Neuronal stem cell (in vitro differentiated cells): ENCODE results near the gene PAPLN.

Experiments
- DNase-seq: peaks from one replicate; pipeline ENCODE4 v3.0.0-alpha.2; 2013; ENCODE audit warnings: low spot score
- H2AFZ ChIP-seq: one replicate; pipeline ENCODE4 v1.6.1; 2013; ENCODE audit warnings: mild to moderate bottlenecking, low read length, inconsistent platforms
- H2AK5ac ChIP-seq: 2 replicates; pipeline ENCODE4 v1.6.1; 2013; ENCODE audit warnings: low read depth, mild to moderate bottlenecking, inconsistent platforms, low read length, moderate library complexity, mixed read lengths
- H2BK120ac ChIP-seq: 2 replicates; pipeline ENCODE4 v1.6.1; 2013; ENCODE audit warnings: low read depth, mild to moderate bottlenecking, inconsistent platforms, low read length, moderate library complexity, mixed read lengths
- H2BK12ac ChIP-seq: one replicate; pipeline ENCODE4 v1.6.1; 2013; ENCODE audit warnings: low read length, inconsistent platforms
- H2BK15ac ChIP-seq: 2 replicates; pipeline ENCODE4 v1.6.1; 2013; ENCODE audit warnings: mild to moderate bottlenecking, low read length, inconsistent platforms, mixed read lengths
- H2BK5ac ChIP-seq: one replicate; pipeline ENCODE4 v1.6.1; 2013; ENCODE audit warnings: inconsistent platforms, mild to moderate bottlenecking, low read length, moderate library complexity
- H3K14ac ChIP-seq: one replicate; pipeline ENCODE4 v1.6.1; 2013; ENCODE audit warnings: low read length, inconsistent platforms
- H3K18ac ChIP-seq: 2 replicates; pipeline ENCODE4 v1.6.1; 2013; ENCODE audit warnings: low read length, inconsistent platforms
- H3K23ac ChIP-seq: 2 replicates; pipeline ENCODE4 v1.6.1; 2013; ENCODE audit warnings: low read depth, mild to moderate bottlenecking, mixed read lengths, low read length, inconsistent platforms; ENCODE audit not compliant: poor library complexity
- H3K27ac ChIP-seq: replicated peaks from 3 replicates; pipeline ENCODE4 v1.5.1; 2013; ENCODE audit warnings: low read length, inconsistent platforms
- H3K27me3 ChIP-seq, 3 experiments: 2 replicates each; pipeline ENCODE4 v1.6.1; 2013; ENCODE audit warnings: low read length in 3 of 3, mild to moderate bottlenecking in 2 of 3, inconsistent platforms in 1 of 3, low read depth in 1 of 3, mixed read lengths in 1 of 3, moderate library complexity in 1 of 3; ENCODE audit not compliant: control insufficient read depth in 3 of 3, insufficient read depth in 3 of 3
- H3K36me3 ChIP-seq, 2 donors: replicated peaks in 1 of 2; 2 replicates each; pipeline ENCODE4 v1.6.1; 2013; ENCODE audit warnings: low read length in 2 of 2; ENCODE audit not compliant: control insufficient read depth in 2 of 2, insufficient read depth in 2 of 2
- H3K4ac ChIP-seq: 2 replicates; pipeline ENCODE4 v1.6.1; 2013; ENCODE audit warnings: inconsistent platforms, mild to moderate bottlenecking, low read length, moderate library complexity
- H3K4me1 ChIP-seq, 2 donors: 1 replicate in 1 of 2; 2 replicates in 1 of 2; pipeline ENCODE4 v1.6.1; 2013; ENCODE audit warnings: low read length in 2 of 2, low read depth in 1 of 2; ENCODE audit not compliant: control insufficient read depth in 2 of 2, insufficient read depth in 1 of 2
- H3K4me2 ChIP-seq: one replicate; pipeline ENCODE4 v1.6.1; 2013; ENCODE audit warnings: mild to moderate bottlenecking, low read length, inconsistent platforms; ENCODE audit not compliant: insufficient read depth, poor library complexity, severe bottlenecking
- H3K4me3 ChIP-seq, 2 donors: 2 replicates each; pipeline ENCODE4 v1.5.1; 2013; ENCODE audit warnings: low read length in 2 of 2, mild to moderate bottlenecking in 2 of 2, inconsistent platforms in 1 of 2, moderate library complexity in 1 of 2
- H3K79me1 ChIP-seq: one replicate; pipeline ENCODE4 v1.6.1; 2013; ENCODE audit warnings: low read depth, mild to moderate bottlenecking, inconsistent platforms, low read length, moderate library complexity
- H3K9ac ChIP-seq: one replicate; pipeline ENCODE4 v1.6.1; 2013; ENCODE audit warnings: mild to moderate bottlenecking, low read depth, low read length, inconsistent platforms; ENCODE audit not compliant: poor library complexity
- H3K9me3 ChIP-seq, 2 donors: replicated peaks in 1 of 2; 2 replicates each; pipeline versions ENCODE3 to v1.6.1; 2013; ENCODE audit warnings: low read length in 2 of 2, mild to moderate bottlenecking in 2 of 2, inconsistent platforms in 1 of 2, low read depth in 1 of 2, mixed read lengths in 1 of 2, moderate library complexity in 1 of 2; ENCODE audit not compliant: control insufficient read depth in 2 of 2, insufficient read depth in 1 of 2
- H4K8ac ChIP-seq: one replicate; pipeline ENCODE4 v1.6.1; 2013; ENCODE audit warnings: low read depth, mild to moderate bottlenecking, inconsistent platforms, low read length, moderate library complexity
- H4K91ac ChIP-seq: one replicate; pipeline ENCODE4 v1.6.1; 2013; ENCODE audit warnings: low read length, low read depth, mild to moderate bottlenecking, inconsistent platforms; ENCODE audit not compliant: poor library complexity
- WGBS, 2 donors: extraction: QIAGEN DNeasy Blood & Tissue Kit; methylation state at CpG; one replicate each; pipeline ENCODE4 v1.1.7; 2013; ENCODE audit warnings: missing lambda C conversion rate in 2 of 2, mixed read lengths in 1 of 2; ENCODE audit not compliant: insufficient read length in 2 of 2, insufficient replicate concordance in 1 of 2; ENCODE audit errors: extremely low coverage in 2 of 2; 5-methylcytosine and 5-hydroxymethylcytosine counted together

Gene PAPLN

GRCh38 chr14:73254247-73255004, 17.1 kb downstream of the PAPLN start:
- Histone ChIP-seq H4K91ac (no peak overlapping the region), H3K27me3 (no peaks in the 10 kb centered on the region), H3K36me3 (peaks cover 0 to 19% of the 10 kb centered on the region in 2 donors), H2BK12ac (peak overlapping the region; percentile 78), H3K4me2 (no peak overlapping the region), H3K27ac (no peak overlapping the region), H4K8ac (no peak overlapping the region), H3K4ac (peak overlapping the region; percentile 23), H2AK5ac (peak overlapping the region; percentile 21), H2BK15ac (no peak overlapping the region), H3K18ac (peak overlapping the region; percentile 28), H3K9ac (no peak overlapping the region), H3K23ac (peak overlapping the region; percentile 65), H2BK5ac (no peak overlapping the region), H3K79me1 (peaks cover 6% of the 10 kb centered on the region), H3K9me3 (peaks cover 0 to 2% of the 10 kb centered on the region in 2 donors), H3K4me3 (peak overlapping the region in 1 of 2 donors; percentile 25), H3K14ac (peak overlapping the region; percentile 38), H2BK120ac (no peak overlapping the region), H3K4me1 (peaks cover 0 to 6% of the 10 kb centered on the region in 2 donors), H2AFZ (no peak overlapping the region)
- no peak for DNase-seq
- no CpG with 5 or more reads among the region's 28 CpGs for WGBS, 2 donors

DNA sequence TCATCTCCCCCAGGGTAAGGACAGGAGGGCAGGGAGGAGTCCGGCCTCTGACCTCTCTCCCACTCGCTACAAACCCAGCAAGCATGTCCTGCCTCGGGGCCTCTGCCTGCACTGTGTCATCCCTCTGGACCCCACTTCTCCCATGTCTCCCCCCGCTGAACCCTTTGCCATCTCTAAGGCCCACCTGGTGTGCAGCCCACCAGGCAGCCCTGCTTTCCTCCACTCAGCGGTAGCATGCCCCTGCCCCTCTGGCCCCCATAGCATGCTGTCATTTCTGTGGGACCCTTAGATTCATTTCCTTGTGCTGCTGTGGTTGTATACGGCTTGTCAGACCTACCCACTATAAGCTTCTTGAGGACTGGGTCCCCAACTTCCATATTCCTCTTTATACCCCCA, 17.7 kb downstream of the PAPLN start:
- Histone ChIP-seq H3K79me1 (peaks cover 6% of the 10 kb centered on the region), H2BK120ac (no peak overlapping the region), H3K36me3 (peaks cover 0 to 22% of the 10 kb centered on the region in 2 donors), H2BK12ac (peak overlapping the region; percentile 4), H2BK5ac (no peak overlapping the region), H3K27me3 (no peaks in the 10 kb centered on the region), H3K4ac (peak overlapping the region; percentile 23), H2AK5ac (no peak overlapping the region), H3K14ac (no peak overlapping the region), H3K4me3 (peak overlapping the region in 1 of 2 donors; percentile 25), H3K4me2 (no peak overlapping the region), H3K23ac (peak overlapping the region; percentile 65), H4K8ac (no peak overlapping the region), H3K4me1 (peaks cover 0 to 1% of the 10 kb centered on the region in 2 donors), H3K27ac (no peak overlapping the region), H3K9ac (no peak overlapping the region), H2BK15ac (no peak overlapping the region), H4K91ac (no peak overlapping the region), H3K18ac (peak overlapping the region; percentile 28), H2AFZ (no peak overlapping the region), H3K9me3 (peaks cover 0 to 2% of the 10 kb centered on the region in 2 donors)
- no peak for DNase-seq
- WGBS, 2 donors: no CpG with 5 or more reads among the region's 6 CpGs

GRCh38 chr14:73255693-73256225, 18.5 kb downstream of the PAPLN start:
- Histone ChIP-seq H2AFZ (no peak overlapping the region), H3K4me2 (no peak overlapping the region), H2BK120ac (no peak overlapping the region), H2BK5ac (no peak overlapping the region), H2AK5ac (no peak overlapping the region), H3K14ac (no peak overlapping the region), H3K36me3 (peaks cover 0 to 22% of the 10 kb centered on the region in 2 donors), H4K8ac (no peak overlapping the region), H3K27me3 (no peaks in the 10 kb centered on the region), H2BK12ac (no peak overlapping the region), H3K9ac (peak overlapping the region; percentile 30), H3K4me1 (peaks cover 0 to under 1% of the 10 kb centered on the region in 2 donors), H3K23ac (peak overlapping the region; percentile 60), H3K9me3 (peaks cover 0 to 2% of the 10 kb centered on the region in 2 donors), H3K18ac (no peak overlapping the region), H3K4me3 (no peak overlapping the region), H3K4ac (no peak overlapping the region), H4K91ac (no peak overlapping the region), H2BK15ac (no peak overlapping the region), H3K79me1 (peaks cover 6% of the 10 kb centered on the region), H3K27ac (no peak overlapping the region)
- no peak for DNase-seq
- WGBS, 2 donors: no CpG with 5 or more reads among the region's 9 CpGs

DNA sequence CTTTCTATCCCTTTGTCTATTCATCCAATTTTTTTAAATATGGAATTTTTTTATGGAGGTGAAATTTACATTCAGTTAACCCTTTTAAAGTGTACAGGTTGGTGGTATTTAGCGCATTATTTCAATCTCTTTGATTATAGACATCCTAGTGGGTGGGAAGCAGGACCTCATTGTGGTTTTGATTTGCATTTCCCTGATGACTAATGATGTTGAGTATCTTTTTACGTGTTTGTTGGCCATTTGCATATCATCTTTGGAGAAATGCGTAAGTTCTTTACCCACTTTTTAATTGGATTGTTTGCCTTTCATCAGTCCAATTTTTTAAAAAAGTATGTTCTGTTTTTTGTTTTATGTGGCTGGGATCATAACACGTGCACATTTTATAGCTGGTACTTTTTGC, 20.8 kb downstream of the PAPLN start:
- no peak overlapping the region for H4K91ac ChIP-seq
- H3K4me3 ChIP-seq: no peak overlapping the region
- H3K27ac ChIP-seq: no peak overlapping the region
- no CpG with 5 or more reads among the region's 4 CpGs for WGBS, 2 donors
- no peak overlapping the region for H3K4me2 ChIP-seq
- no peak overlapping the region for H2BK120ac ChIP-seq
- H2BK12ac ChIP-seq: no peak overlapping the region
- peaks cover 0 to 22% of the 10 kb centered on the region in 2 donors for H3K36me3 ChIP-seq
- no peak overlapping the region for H2AK5ac ChIP-seq
- H3K9ac ChIP-seq: no peak overlapping the region
- peaks cover 10 to 13% of the 10 kb centered on the region in 2 donors for H3K4me1 ChIP-seq
- H3K27me3 ChIP-seq: no peaks in the 10 kb centered on the region
- no peak overlapping the region for H3K23ac ChIP-seq
- no peak overlapping the region for H2BK5ac ChIP-seq
- H2AFZ ChIP-seq: no peak overlapping the region
- H3K18ac ChIP-seq: no peak overlapping the region
- H2BK15ac ChIP-seq: no peak overlapping the region
- no peak for DNase-seq
- no peak overlapping the region for H4K8ac ChIP-seq
- H3K4ac ChIP-seq: no peak overlapping the region
- peaks cover 5% of the 10 kb centered on the region for H3K79me1 ChIP-seq
- peaks cover 0 to 2% of the 10 kb centered on the region in 2 donors for H3K9me3 ChIP-seq
- H3K14ac ChIP-seq: no peak overlapping the region
